Thymus (tissue), 2 donors: ENCODE data around the gene PGA3. TPM values are rescaled to one million over a fixed set of nuclear protein-coding genes. Genes with fewer than 3 reads are reported as not detected.

Experiments used
- polyA plus RNA-seq: library from polyadenylated mRNA; stranded (reverse); fragments of 200-250 nt; gene quantifications from one replicate; pipeline ENCODE4 v1.2.3, GENCODE V29; 2013
- total RNA-seq: library from RNA; stranded (reverse); fragments of 120-200 nt; gene quantifications from one replicate; pipeline ENCODE4 v1.2.4, GENCODE V29; 2013
- donor health status: healthy.

PGA3 gene
- total and polyA plus RNA-seq, 2 donors: 0.80 to 1.3 TPM

Other genes with a start within 250 kb of the PGA3 start
- gene CD6, start 231.8 kb upstream of the PGA3 start, total RNA-seq: 30.7 TPM
- 74.1 TPM for gene CD6, start 231.8 kb upstream of the PGA3 start, polyA plus RNA-seq
- gene CD5, start 101.0 kb upstream of the PGA3 start, total RNA-seq: 30.6 TPM
- 40.5 TPM for gene CD5, start 101.0 kb upstream of the PGA3 start, polyA plus RNA-seq
- gene VPS37C, start 42.1 kb upstream of the PGA3 start, total RNA-seq: 3.5 TPM
- gene VPS37C, start 42.1 kb upstream of the PGA3 start, polyA plus RNA-seq: 9.4 TPM
- gene PGA4, start 18.8 kb downstream of the PGA3 start, total RNA-seq: 0.66 TPM
- gene PGA4, start 18.8 kb downstream of the PGA3 start, polyA plus RNA-seq: 4.6 TPM
- 0.19 TPM for gene PGA5, start 37.7 kb downstream of the PGA3 start, total RNA-seq
- gene PGA5, start 37.7 kb downstream of the PGA3 start, polyA plus RNA-seq: 1.4 TPM
- gene VWCE, start 91.8 kb downstream of the PGA3 start, total RNA-seq: 2.4 TPM
- gene VWCE, start 91.8 kb downstream of the PGA3 start, polyA plus RNA-seq: 11.5 TPM
- gene DDB1, start 129.6 kb downstream of the PGA3 start, total RNA-seq: 197 TPM
- 129 TPM for gene DDB1, start 129.6 kb downstream of the PGA3 start, polyA plus RNA-seq
- 19.8 TPM for gene TKFC, start 129.7 kb downstream of the PGA3 start, total RNA-seq
- gene TKFC, start 129.7 kb downstream of the PGA3 start, polyA plus RNA-seq: 47.4 TPM
- 16.0 TPM for gene CYB561A3, start 158.4 kb downstream of the PGA3 start, total RNA-seq
- gene CYB561A3, start 158.4 kb downstream of the PGA3 start, polyA plus RNA-seq: 20.5 TPM
- 26.3 TPM for gene TMEM138, start 158.9 kb downstream of the PGA3 start, total RNA-seq
- gene TMEM138, start 158.9 kb downstream of the PGA3 start, polyA plus RNA-seq: 53.3 TPM
- gene TMEM216, start 189.1 kb downstream of the PGA3 start, total RNA-seq: 11.9 TPM
- gene TMEM216, start 189.1 kb downstream of the PGA3 start, polyA plus RNA-seq: 21.5 TPM
- 25.4 TPM for gene CPSF7, start 226.5 kb downstream of the PGA3 start, total RNA-seq
- gene CPSF7, start 226.5 kb downstream of the PGA3 start, polyA plus RNA-seq: 76.3 TPM
- gene SDHAF2, start 226.6 kb downstream of the PGA3 start, total RNA-seq: 34.8 TPM
- gene SDHAF2, start 226.6 kb downstream of the PGA3 start, polyA plus RNA-seq: 59.9 TPM